MM.1S (cell line): ENCODE measurements around the gene PTPRN2.

Experiments
- CTCF ChIP-seq: fragments of 300-600 bp; sonication (generic); IDR thresholded peaks from 2 replicates; pipeline ENCODE4 v1.5.1; 2016; ENCODE audit warnings: antibody characterized with exemption, low read length, mixed read lengths
- EZH2 ChIP-seq: fragments of 300-600 bp; sonication (generic); optimal IDR thresholded peaks from 2 replicates; pipeline ENCODE3; 2017; ENCODE audit warnings: low read depth, mild to moderate bottlenecking, antibody characterized with exemption, low read length, mixed read lengths
- EZH2phosphoT487 ChIP-seq: fragments of 300-600 bp; sonication (generic); IDR thresholded peaks from 2 replicates; pipeline ENCODE4 v1.6.1; 2018; ENCODE audit warnings: antibody characterized with exemption, low read length

DNA sequence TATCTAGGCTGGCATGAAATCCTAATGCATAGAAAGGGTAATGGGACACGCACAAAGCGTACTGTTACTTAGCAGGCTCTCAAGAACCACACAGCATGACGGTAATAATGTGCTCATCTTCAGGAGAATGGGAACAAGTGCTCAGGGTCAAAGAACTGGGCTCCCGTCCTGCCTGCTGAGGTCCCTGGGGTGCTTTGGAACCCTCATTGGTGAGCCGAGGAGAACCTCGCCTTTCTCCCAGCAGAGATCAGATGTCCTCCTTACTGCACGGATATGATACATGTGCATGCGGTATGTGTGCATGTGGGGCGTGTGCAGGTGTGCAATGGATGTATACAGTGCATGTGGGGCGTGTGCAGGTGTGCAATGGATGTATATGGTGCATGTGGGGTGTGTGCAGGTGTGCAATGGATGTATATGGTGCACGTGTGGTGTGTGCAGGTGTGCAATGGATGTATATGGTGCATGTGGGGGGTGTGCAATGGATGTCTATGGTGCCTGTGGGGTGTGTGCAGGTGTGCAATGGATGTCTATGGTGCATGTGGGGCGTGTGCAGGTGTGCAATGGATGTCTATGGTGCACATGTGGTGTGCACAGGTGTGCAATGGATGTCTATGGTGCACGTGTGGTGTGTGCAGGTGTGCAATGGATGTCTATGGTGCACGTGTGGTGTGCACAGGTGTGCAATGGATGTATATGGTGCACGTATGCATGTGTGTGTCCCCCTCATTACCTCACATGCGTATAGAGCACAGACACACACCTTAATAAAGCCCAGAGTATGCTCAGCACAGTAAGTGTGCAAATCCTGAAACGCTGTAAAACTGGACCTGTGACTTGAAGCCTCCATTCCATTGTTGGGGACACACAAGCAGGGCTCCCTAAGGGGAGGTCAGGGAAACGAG lies 336.3 kb downstream of the PTPRN2 start:
- TF ChIP-seq CTCF (no peak), EZH2 (no peak), EZH2phosphoT487 (no peak)
